RWPE2 (cell line): Measurements from ENCODE around the gene RD3L.

ENCODE experiments used
- ATAC-seq: fragments of 200-7000 bp; cut with Tn5 transposase; 3 replicates; pipeline ENCODE4 v1.9.1; 2021; ENCODE audit warnings: low read depth
- DNase-seq: peaks from one replicate; pipeline ENCODE4 v3.0.0-alpha.2; 2020; ENCODE audit warnings: low spot score
- H3K27ac ChIP-seq: fragments of 450-650 bp; 2 replicates; pipeline ENCODE4 v1.5.1; 2017; ENCODE audit warnings: mild to moderate bottlenecking; ENCODE audit not compliant: poor library complexity, severe bottlenecking
- H3K27me3 ChIP-seq: fragments of 250-450 bp; sonication (Bioruptor Pico); 2 replicates; pipeline ENCODE4 v1.5.1; 2021; ENCODE audit warnings: mild to moderate bottlenecking, moderate library complexity; ENCODE audit not compliant: insufficient read depth, poor library complexity, severe bottlenecking
- H3K36me3 ChIP-seq: fragments of 250-450 bp; sonication (Bioruptor Pico); 2 replicates; pipeline ENCODE4 v1.5.1; 2020; ENCODE audit warnings: low read depth, mild to moderate bottlenecking, moderate library complexity
- H3K4me1 ChIP-seq: fragments of 250-450 bp; sonication (Bioruptor Pico); 2 replicates; pipeline ENCODE4 v1.5.1; 2021; ENCODE audit warnings: mild to moderate bottlenecking, moderate library complexity; ENCODE audit not compliant: insufficient read depth, poor library complexity, severe bottlenecking
- H3K4me3 ChIP-seq: fragments of 250-450 bp; sonication (Bioruptor Pico); 2 replicates; pipeline ENCODE4 v1.5.1; 2021; ENCODE audit warnings: mild to moderate bottlenecking, moderate library complexity; ENCODE audit not compliant: severe bottlenecking
- H3K9me3 ChIP-seq: fragments of 250-450 bp; sonication (Bioruptor Pico); 2 replicates; pipeline ENCODE4 v1.5.1; 2021; ENCODE audit warnings: mild to moderate bottlenecking, moderate library complexity; ENCODE audit not compliant: severe bottlenecking
- CTCF ChIP-seq: fragments of 450-650 bp; IDR thresholded peaks from one replicate; pipeline ENCODE4 v1.5.1; 2017; ENCODE audit warnings: mild to moderate bottlenecking, moderate library complexity; ENCODE audit not compliant: poor library complexity, severe bottlenecking

RD3L gene

GRCh38 chr14:103904493-103905107 is 37.7 kb downstream of the RD3L start:
- no peaks in the 10 kb centered on the region for H3K4me1 ChIP-seq
- no peak overlapping the region for H3K4me3 ChIP-seq
- no peak for TF ChIP-seq CTCF
- H3K27ac ChIP-seq: no peak overlapping the region
- H3K9me3 ChIP-seq: no peaks in the 10 kb centered on the region
- H3K36me3 ChIP-seq: no peaks in the 10 kb centered on the region
- H3K27me3 ChIP-seq: no peaks in the 10 kb centered on the region
- DNase-seq (no peak), ATAC-seq (no peak)

- H3K27ac ChIP-seq: no peak overlapping the region
- H3K4me1 ChIP-seq: peaks cover 5% of the 10 kb centered on the region
- DNase-seq (no peak), ATAC-seq (no peak; the same call in 2 of the 3 replicates)
- no peak overlapping the region for H3K4me3 ChIP-seq
- H3K27me3 ChIP-seq: no peaks in the 10 kb centered on the region
- H3K36me3 ChIP-seq: no peaks in the 10 kb centered on the region
- no peaks in the 10 kb centered on the region for H3K9me3 ChIP-seq
- no peak for TF ChIP-seq CTCF
These were observed 42.5 kb downstream of the RD3L start for GRCh38 chr14:103899833-103900232.

- H3K27me3 ChIP-seq: no peaks in the 10 kb centered on the region
- TF ChIP-seq CTCF: no peak
- no peaks in the 10 kb centered on the region for H3K9me3 ChIP-seq
- no peak overlapping the region for H3K27ac ChIP-seq
- no peak for DNase-seq
- peak; percentile 6; the same call in 1 of the 3 replicates for ATAC-seq
- H3K4me3 ChIP-seq: no peak overlapping the region
- H3K36me3 ChIP-seq: no peaks in the 10 kb centered on the region
- peaks cover 5% of the 10 kb centered on the region for H3K4me1 ChIP-seq
These were observed 43.0 kb downstream of the RD3L start for GRCh38 chr14:103899316-103899715.

GRCh38 chr14:103898711-103899110 is 43.6 kb downstream of the RD3L start:
- ATAC-seq: no peak
- no peaks in the 10 kb centered on the region for H3K27me3 ChIP-seq
- H3K36me3 ChIP-seq: no peaks in the 10 kb centered on the region
- TF ChIP-seq CTCF: no peak
- H3K27ac ChIP-seq: no peak overlapping the region
- no peak for DNase-seq
- H3K4me1 ChIP-seq: peaks cover 5% of the 10 kb centered on the region
- no peaks in the 10 kb centered on the region for H3K9me3 ChIP-seq
- H3K4me3 ChIP-seq: no peak overlapping the region

GRCh38 chr14:103898204-103898603 is 44.1 kb downstream of the RD3L start:
- ATAC-seq: peak; percentile 60
- H3K27ac ChIP-seq: no peak overlapping the region
- no peak for DNase-seq
- no peaks in the 10 kb centered on the region for H3K27me3 ChIP-seq
- no peaks in the 10 kb centered on the region for H3K36me3 ChIP-seq
- TF ChIP-seq CTCF: no peak
- no peaks in the 10 kb centered on the region for H3K9me3 ChIP-seq
- no peak overlapping the region for H3K4me3 ChIP-seq
- H3K4me1 ChIP-seq: peaks cover 5% of the 10 kb centered on the region
